H1 (cell line): ENCODE measurements around the gene ABCC11. TPM values are rescaled to one million over a fixed set of nuclear protein-coding genes. Genes with fewer than 3 reads are reported as not detected.
A peak's percentile ranks its signal among the peaks of the same experiment; 100 is the strongest.

Source experiments
- CTCF ChIA-PET: fragments of 300-600 bp; sonication (Branson Sonifier 250); formaldehyde crosslinking; loops from one replicate; lab custom pipeline; 2021; ENCODE audit not compliant: partially characterized antibody; lab: Charles Lee
- POLR2A ChIA-PET: fragments of 300-600 bp; sonication (Branson Sonifier 250); formaldehyde crosslinking; loops from one replicate; lab custom pipeline; 2021; ENCODE audit warnings: inconsistent platforms; ENCODE audit not compliant: partially characterized antibody; lab: Charles Lee
- DNase-seq, 2 experiments: peaks; one replicate each; pipeline versions ENCODE4 v3.0.0 to v3.0.0-alpha.2; 2010 to 2022; ENCODE audit warnings: low spot score in 2 of 2, low read depth in 1 of 2, mixed read lengths in 1 of 2
- FAIRE-seq: peaks from 2 replicates; lab custom pipeline; 2011; peaks lifted over from hg19 to GRCh38; lab: Jason Lieb, UNC
- H2AFZ ChIP-seq: 2 replicates; pipeline ENCODE4 v1.8.1; 2012; ENCODE audit warnings: low read length, inconsistent platforms
- H2AK5ac ChIP-seq: 2 replicates; pipeline ENCODE4 v1.6.1; 2013; ENCODE audit warnings: low read depth, low read length
- H2BK120ac ChIP-seq: replicated peaks from 2 replicates; pipeline ENCODE3; 2013; ENCODE audit warnings: low read depth, low read length, inconsistent platforms
- H2BK12ac ChIP-seq: 2 replicates; pipeline ENCODE4 v1.6.1; 2013; ENCODE audit warnings: low read depth, low read length
- H2BK15ac ChIP-seq: 2 replicates; pipeline ENCODE4 v1.6.1; 2013; ENCODE audit warnings: low read length
- H2BK20ac ChIP-seq: 2 replicates; pipeline ENCODE4 v1.6.1; 2013; ENCODE audit warnings: low read length
- H2BK5ac ChIP-seq: 2 replicates; pipeline ENCODE4 v1.6.1; 2013; ENCODE audit warnings: low read depth, low read length
- H3K14ac ChIP-seq: 2 replicates; pipeline ENCODE4 v1.6.1; 2013; ENCODE audit warnings: inconsistent platforms; ENCODE audit not compliant: insufficient read length
- H3K18ac ChIP-seq: 2 replicates; pipeline ENCODE4 v1.6.1; 2013; ENCODE audit warnings: low read length; ENCODE audit errors: extremely low read depth
- H3K23ac ChIP-seq: 2 replicates; pipeline ENCODE4 v1.6.1; 2013; ENCODE audit warnings: inconsistent platforms; ENCODE audit not compliant: insufficient read length
- H3K23me2 ChIP-seq: 2 replicates; pipeline ENCODE4 v1.6.1; 2013; ENCODE audit warnings: low read depth, low read length
- H3K27ac ChIP-seq: 2 replicates; pipeline ENCODE4 v1.6.1; 2011; ENCODE audit warnings: low read depth, low read length, inconsistent platforms
- H3K27me3 ChIP-seq, 4 experiments: replicated peaks in 1 of 4; 1 replicate in 1 of 4; 2 replicates in 3 of 4; pipeline versions ENCODE4 v1.6.1 to v1.8.1; 2011 to 2013; ENCODE audit warnings: low read length in 3 of 4, mild to moderate bottlenecking in 3 of 4, inconsistent platforms in 2 of 4, mixed read lengths in 2 of 4, moderate library complexity in 1 of 4; ENCODE audit not compliant: control insufficient read depth in 3 of 4, insufficient read depth in 3 of 4; ENCODE audit errors: extremely low read depth in 1 of 4
- H3K36me3 ChIP-seq, 4 experiments: 2 replicates each; pipeline versions ENCODE4 v1.6.1 to v1.8.1; 2011 to 2013; ENCODE audit warnings: mild to moderate bottlenecking in 4 of 4, low read length in 3 of 4, moderate library complexity in 2 of 4, control low read depth in 1 of 4, inconsistent platforms in 1 of 4; ENCODE audit not compliant: insufficient read depth in 4 of 4, control insufficient read depth in 2 of 4
- H3K4ac ChIP-seq: replicated peaks from 2 replicates; pipeline ENCODE3; 2013; ENCODE audit warnings: low read length, low read depth, mixed read lengths, inconsistent platforms; ENCODE audit not compliant: insufficient read length
- H3K4me1 ChIP-seq, 4 experiments: replicated peaks in 1 of 4; 1 replicate in 1 of 4; 2 replicates in 3 of 4; pipeline versions ENCODE4 v1.6.1 to v1.8.1; 2011 to 2013; ENCODE audit warnings: low read length in 3 of 4, inconsistent platforms in 2 of 4, mixed read lengths in 1 of 4; ENCODE audit not compliant: insufficient read depth in 4 of 4, control insufficient read depth in 3 of 4
- H3K4me2 ChIP-seq, 2 experiments: 2 replicates each; pipeline versions ENCODE4 v1.6.1 to v1.8.1; 2011 to 2013; ENCODE audit warnings: low read depth in 2 of 2, low read length in 2 of 2, control low read depth in 1 of 2, inconsistent platforms in 1 of 2, mild to moderate bottlenecking in 1 of 2; ENCODE audit not compliant: insufficient read depth in 1 of 2
- H3K4me3 ChIP-seq, 4 experiments: fragments of 200-600, 300-600 bp in 1 of 4; sonication (generic), shearing (Covaris generic), sonication (Bioruptor Twin) in 1 of 4; 2 replicates each; pipeline versions ENCODE4 v1.5.1 to v1.8.1; 2011 to 2016; ENCODE audit warnings: low read length in 4 of 4, low read depth in 3 of 4, control low read depth in 2 of 4, inconsistent platforms in 2 of 4, mild to moderate bottlenecking in 2 of 4, mixed read lengths in 1 of 4, moderate library complexity in 1 of 4; ENCODE audit not compliant: insufficient read depth in 2 of 4; ENCODE audit errors: extremely low read depth in 1 of 4
- H3K56ac ChIP-seq: replicated peaks from 2 replicates; pipeline ENCODE3; 2013; ENCODE audit warnings: low read depth, mild to moderate bottlenecking, mixed read lengths, low read length, inconsistent platforms; ENCODE audit not compliant: insufficient read length
- H3K79me1 ChIP-seq: 2 replicates; pipeline ENCODE4 v1.6.1; 2013; ENCODE audit warnings: low read depth, low read length, control low read depth
- H3K79me2 ChIP-seq, 2 experiments: 2 replicates each; pipeline versions ENCODE4 v1.6.1 to v1.8.1; 2012 to 2013; ENCODE audit warnings: low read length in 2 of 2, mild to moderate bottlenecking in 2 of 2, inconsistent platforms in 1 of 2; ENCODE audit not compliant: insufficient read depth in 2 of 2, control insufficient read depth in 1 of 2
- H3K9ac ChIP-seq, 4 experiments: replicated peaks in 1 of 4; 1 replicate in 1 of 4; 2 replicates in 3 of 4; pipeline versions ENCODE4 v1.6.1 to v1.8.1; 2011 to 2013; ENCODE audit warnings: low read depth in 3 of 4, low read length in 3 of 4, control low read depth in 2 of 4, mild to moderate bottlenecking in 2 of 4, moderate library complexity in 2 of 4, inconsistent platforms in 1 of 4; ENCODE audit errors: extremely low read depth in 1 of 4
- H3K9me3 ChIP-seq, 2 experiments: 2 replicates each; pipeline versions ENCODE4 v1.6.1 to v1.8.1; 2012 to 2013; ENCODE audit warnings: mild to moderate bottlenecking in 2 of 2, moderate library complexity in 2 of 2, control low read depth in 1 of 2, inconsistent platforms in 1 of 2, low read depth in 1 of 2, low read length in 1 of 2, mixed read lengths in 1 of 2; ENCODE audit not compliant: insufficient read depth in 2 of 2
- H4K20me1 ChIP-seq, 2 experiments: replicated peaks in 1 of 2; 2 replicates each; pipeline versions ENCODE3 to v1.8.1; 2011 to 2013; ENCODE audit warnings: inconsistent platforms in 2 of 2, low read length in 2 of 2, mild to moderate bottlenecking in 1 of 2; ENCODE audit not compliant: insufficient read depth in 2 of 2, control insufficient read depth in 1 of 2
- H4K5ac ChIP-seq: 2 replicates; pipeline ENCODE4 v1.6.1; 2013; ENCODE audit warnings: low read length, low read depth, mixed read lengths, inconsistent platforms; ENCODE audit not compliant: insufficient read length
- H4K8ac ChIP-seq: 2 replicates; pipeline ENCODE4 v1.8.0; 2013; ENCODE audit warnings: mild to moderate bottlenecking, moderate library complexity, low read length, inconsistent platforms; ENCODE audit not compliant: insufficient read depth; ENCODE audit errors: extremely low read depth
- H4K91ac ChIP-seq: replicated peaks from 2 replicates; pipeline ENCODE3; 2013; ENCODE audit warnings: low read length, mixed read lengths, inconsistent platforms; ENCODE audit not compliant: insufficient read length
- WGBS, 2 experiments: shearing (Covaris generic) in 1 of 2; methylation state at CpG; one replicate each; pipeline versions ENCODE4 v1.1.6 to v1.1.7; 2013 to 2015; ENCODE audit warnings: low lambda C conversion rate in 2 of 2, mixed read lengths in 2 of 2, inconsistent platforms in 1 of 2, low coverage in 1 of 2, missing lambda C conversion rate in 1 of 2; ENCODE audit not compliant: insufficient replicate concordance in 2 of 2, insufficient coverage in 1 of 2, insufficient read length in 1 of 2; ENCODE audit errors: extremely low coverage in 1 of 2, missing lambda C conversion rate in 1 of 2; 5-methylcytosine and 5-hydroxymethylcytosine counted together
- polyA plus RNA-seq, 7 experiments: library from polyadenylated mRNA; depleted of rRNA in 3 of 7; stranded (reverse) in 5 of 7; unstranded in 2 of 7; fragments of >200 nt in 5 of 7; fragments of 200-250 nt in 2 of 7; gene quantifications; 1 replicate in 5 of 7; 2 replicates in 1 of 7; 4 replicates in 1 of 7; pipeline versions ENCODE4 v1.2.1 to v1.2.3, GENCODE V29; 2011 to 2013; ENCODE audit warnings: missing spikeins in 2 of 7, mixed read lengths in 2 of 7
- total RNA-seq: library from RNA; stranded (reverse); fragmentation: NEBNext Ultra II Directional; extraction: Animal tissue kit (Norgen Biotek cat#: 25700); gene quantifications from 2 replicates; pipeline ENCODE4 v1.2.1, GENCODE V29; 2021

Gene ABCC11
- total and polyA plus RNA-seq, 2 of the 8 experiments (the other 6 are each of a cell fraction or from before 2014, with no cell fraction given), result 0.06 TPM; not detected in 1

- no peak overlapping the region for H3K4me3 ChIP-seq
- no peak overlapping the region for H3K4ac ChIP-seq
- no peak overlapping the region for H3K18ac ChIP-seq
- H4K5ac ChIP-seq, result no peak overlapping the region
- ChIA-PET CTCF (no interaction called here), POLR2A (no interaction called here)
- no peak overlapping the region for H3K23ac ChIP-seq
- no peak overlapping the region for H2BK15ac ChIP-seq
- no peak overlapping the region for H3K4me2 ChIP-seq
- no peaks in the 10 kb centered on the region for H3K4me1 ChIP-seq
- no peak overlapping the region for H3K14ac ChIP-seq
- DNase-seq (no peak), FAIRE-seq (no peak)
- no peak overlapping the region for H2BK20ac ChIP-seq
- H3K9me3 ChIP-seq, result no peaks in the 10 kb centered on the region
- H2AK5ac ChIP-seq, result no peak overlapping the region
- no peaks in the 10 kb centered on the region for H3K36me3 ChIP-seq
- H2AFZ ChIP-seq, result 0 out of 2 replicates have a peak overlapping the region, but pooled peaks have one; percentile 15
- H2BK5ac ChIP-seq, result no peak overlapping the region
- no peaks in the 10 kb centered on the region for H3K79me1 ChIP-seq
- no peak overlapping the region for H3K56ac ChIP-seq
- no peaks in the 10 kb centered on the region for H4K20me1 ChIP-seq
- no peak overlapping the region for H3K27ac ChIP-seq
- no peak overlapping the region for H4K91ac ChIP-seq
- no peaks in the 10 kb centered on the region for H3K79me2 ChIP-seq
- H4K8ac ChIP-seq, result no peak overlapping the region; the same call in 1 of the 2 replicates
- no peaks in the 10 kb centered on the region for H3K23me2 ChIP-seq
- 84% methylated on average over 6 of the region's 6 CpGs; no CpG with 5 or more reads in 1 of the 2 experiments for WGBS, 2 experiments
- H2BK120ac ChIP-seq, result no peak overlapping the region
- no peaks in the 10 kb centered on the region for H3K27me3 ChIP-seq
- no peak overlapping the region for H2BK12ac ChIP-seq
- H3K9ac ChIP-seq, result no peak overlapping the region
Measured at GRCh38 chr16:48201515-48202201, 45.7 kb downstream of the ABCC11 start.
